Left cardiac atrium (tissue), 4 donors: ENCODE results near the gene GATC. TPM values are rescaled to one million over a fixed set of nuclear protein-coding genes. Genes with fewer than 3 reads are reported as not detected.
"Not testable (repeated sequence)": the region's sequence is repeated elsewhere in the genome, so short reads cannot be mapped to it uniquely, and the experiment has no call there.

ENCODE experiments used
- ATAC-seq, 2 donors: fragments of 200-7000 bp; cut with Tn5 transposase; one replicate each; pipeline ENCODE4 v1.9.1; 2020; ENCODE audit warnings: mild to moderate bottlenecking in 2 of 2, moderate library complexity in 2 of 2
- DNase-seq: peaks from one replicate; pipeline ENCODE4 v3.0.0-alpha.2; 2020
- intact Hi-C, 2 donors: fragments of 100-400 bp; cut with DNase I; formaldehyde crosslinking; loops; one replicate each; pipeline versions ENCODE4 v1.14.1 to v1.15.1; 2022 to 2023
- total RNA-seq, 2 donors: library from RNA; stranded (reverse); fragmentation: NEBNext Ultra II Directional; extraction: Animal tissue kit (Norgen Biotek cat#: 25700); gene quantifications; one replicate each; pipeline ENCODE4 v1.2.1, GENCODE V29; 2021
- donor health status: DM: no; HTN: yes; CAD: no.
- donor health status: DM: no; HTN: yes; CAD: no; lungs with severe emphysema.
- donor health status: DM: yes; HTN: yes; CAD: no.
- donor health status: Dilated cardiomyopathy.

Gene GATC
- total RNA-seq, 2 donors from 2014 or later = 14.8 to 19.1 TPM

GRCh38 chr12:120429368-120429767, 16.9 kb upstream of the GATC start:
- DNase-seq (no peak), ATAC-seq (no peak)
- intact Hi-C loops = no loop called here

GRCh38 chr12:120432772-120433525, 13.3 kb upstream of the GATC start:
- intact Hi-C loops = loop anchor here in 1 of 2 donors (5.0 kb wide), 1 partner anchor 76 kb away; no protein-coding TSS in a partner anchor
- DNase-seq (no peak), ATAC-seq (no peak)

DNA sequence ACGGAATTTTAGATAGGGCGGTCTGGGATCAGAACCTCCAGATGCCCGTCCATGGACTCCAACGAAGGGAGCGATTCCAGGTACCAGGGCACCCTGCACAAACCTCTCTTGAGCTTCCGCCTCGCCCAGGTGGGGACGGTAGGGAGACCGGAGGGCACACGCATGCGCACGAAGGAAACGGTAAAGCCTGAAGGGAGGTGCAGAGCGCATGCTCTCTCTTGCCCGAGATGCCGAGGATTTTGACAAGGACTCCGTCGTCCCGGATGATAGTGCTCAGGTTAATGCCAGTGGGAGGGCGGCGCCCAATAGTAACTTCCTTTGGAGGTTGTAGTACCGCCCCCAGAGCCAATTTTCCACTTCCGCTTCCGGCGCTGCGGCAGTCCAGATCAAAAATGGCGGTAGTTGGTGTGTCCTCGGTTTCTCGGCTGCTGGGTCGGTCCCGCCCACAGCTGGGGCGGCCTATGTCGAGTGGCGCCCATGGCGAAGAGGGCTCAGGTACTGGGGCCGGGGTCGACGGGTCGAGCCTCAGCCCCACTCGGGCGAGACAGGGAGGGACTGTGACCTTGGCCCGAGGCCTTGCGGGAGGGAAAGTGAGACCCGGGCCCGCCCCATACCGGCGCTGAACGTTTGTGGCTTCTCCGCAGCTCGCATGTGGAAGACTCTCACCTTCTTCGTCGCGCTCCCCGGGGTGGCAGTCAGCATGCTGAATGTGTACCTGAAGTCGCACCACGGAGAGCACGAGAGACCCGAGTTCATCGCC, 8.3 kb upstream of the GATC start, which contains the start of gene COX6A1:
Gene COX6A1 (plus strand): TSS at position 379 of the 760 bp plus-strand sequence. CDS start 14 bp downstream, at position 393.
- peak; percentile 99 for ATAC-seq
- DNase-seq = peak; percentile 97
- intact Hi-C loops = no loop called here

DNA sequence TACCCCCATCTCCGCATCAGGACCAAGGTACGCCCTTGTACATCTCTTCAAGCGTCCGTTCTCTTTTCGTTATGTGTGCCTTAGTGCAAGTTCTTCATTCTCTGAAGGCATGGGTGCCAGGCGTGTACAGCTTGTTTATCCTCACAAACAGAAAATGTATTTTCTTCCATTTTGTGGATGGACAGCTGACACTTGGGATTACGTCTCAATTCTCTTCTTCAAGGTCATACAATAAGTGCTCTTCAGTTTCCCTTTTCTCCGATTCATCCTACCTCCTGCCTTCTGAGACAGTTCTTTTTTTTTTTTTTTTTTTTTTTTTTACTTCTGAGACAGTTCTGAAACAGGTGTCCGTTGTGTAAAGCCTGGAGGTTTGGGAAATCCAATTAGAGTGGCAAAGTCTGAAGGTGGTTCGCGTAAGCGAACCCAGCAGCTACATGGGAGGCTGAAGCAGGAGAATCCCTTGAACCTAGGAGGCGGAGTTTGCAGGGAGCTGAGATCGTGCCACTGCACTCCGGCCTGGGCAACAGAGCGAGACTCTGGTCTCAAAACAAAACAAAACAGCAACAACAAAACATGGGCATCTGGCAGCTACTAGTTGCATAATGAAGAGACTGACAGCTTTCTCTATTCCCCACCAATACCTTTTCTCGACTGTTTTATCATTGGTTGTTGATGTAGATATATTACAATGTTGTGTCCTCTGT, 7.6 kb upstream of the GATC start:
- DNase-seq (no peak), ATAC-seq (peak in 1 of 2 donors; percentile 6)
- intact Hi-C loops = no loop called here

DNA sequence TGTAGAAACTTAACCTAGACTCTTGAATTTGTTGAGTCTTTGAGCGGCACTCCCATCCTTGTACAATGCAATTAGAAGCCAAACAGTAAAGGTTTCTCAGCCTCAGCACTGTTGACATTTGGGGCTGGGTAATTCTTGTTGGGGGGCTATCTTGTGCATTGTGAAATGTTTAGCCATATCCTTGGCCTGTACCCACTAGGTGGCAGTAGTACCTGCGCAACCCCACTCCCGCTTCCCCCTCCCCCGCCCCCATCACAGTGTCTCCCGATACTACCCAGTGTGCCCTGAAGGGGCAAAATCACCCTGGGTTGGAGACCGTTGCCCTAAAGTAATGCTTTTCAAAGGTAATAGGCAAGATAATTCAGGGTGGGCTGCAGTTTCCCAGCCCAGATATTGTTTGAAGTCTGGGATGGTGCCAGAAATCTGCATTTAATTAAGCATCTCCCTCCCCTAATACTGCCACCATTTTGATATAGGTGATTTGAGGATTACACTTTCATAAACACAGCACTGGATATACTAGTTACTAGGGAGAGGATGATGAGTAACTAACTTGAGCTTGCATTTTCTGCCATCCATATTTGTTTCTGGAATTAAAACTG, 6.5 kb upstream of the GATC start:
- intact Hi-C loops = no loop called here
- ATAC-seq (peak; percentile 16 to 41), DNase-seq (peak; percentile 41)

GRCh38 chr12:120444676-120445075, 1.6 kb upstream of the GATC start:
- no peak for ATAC-seq
- intact Hi-C loops = no loop called here
- no peak for DNase-seq

GRCh38 chr12:120446844-120447178, 567 bp downstream of the GATC start:
- intact Hi-C loops, DNase-seq: not testable (repeated sequence)
- peak in 1 of 2 donors; percentile 1 for ATAC-seq

DNA sequence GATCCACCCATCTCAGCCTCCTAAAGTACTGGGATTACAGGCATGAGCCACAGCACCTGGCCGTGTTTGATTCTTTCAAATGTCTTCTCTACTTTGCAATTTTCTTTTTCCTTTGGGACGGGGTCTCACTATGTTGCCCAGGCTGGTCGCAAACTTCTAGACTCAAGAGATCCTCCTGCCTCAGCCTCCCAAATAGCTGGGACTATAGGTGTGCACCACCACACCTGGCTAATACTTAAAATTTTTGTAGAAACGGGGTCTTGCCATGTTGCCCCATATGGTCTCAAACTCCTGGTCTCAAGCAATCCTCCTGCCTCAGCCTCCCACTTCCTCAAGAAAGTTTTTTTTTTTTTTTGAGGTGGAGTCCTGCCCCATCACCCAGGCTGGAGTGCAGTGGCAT, 1.7 kb downstream of the GATC start:
- intact Hi-C loops = no loop called here
- ATAC-seq (no peak), DNase-seq (no peak)

- intact Hi-C loops, ATAC-seq, DNase-seq: not testable (repeated sequence)
Measured at GRCh38 chr12:120452524-120452923, 6.3 kb downstream of the GATC start.

DNA sequence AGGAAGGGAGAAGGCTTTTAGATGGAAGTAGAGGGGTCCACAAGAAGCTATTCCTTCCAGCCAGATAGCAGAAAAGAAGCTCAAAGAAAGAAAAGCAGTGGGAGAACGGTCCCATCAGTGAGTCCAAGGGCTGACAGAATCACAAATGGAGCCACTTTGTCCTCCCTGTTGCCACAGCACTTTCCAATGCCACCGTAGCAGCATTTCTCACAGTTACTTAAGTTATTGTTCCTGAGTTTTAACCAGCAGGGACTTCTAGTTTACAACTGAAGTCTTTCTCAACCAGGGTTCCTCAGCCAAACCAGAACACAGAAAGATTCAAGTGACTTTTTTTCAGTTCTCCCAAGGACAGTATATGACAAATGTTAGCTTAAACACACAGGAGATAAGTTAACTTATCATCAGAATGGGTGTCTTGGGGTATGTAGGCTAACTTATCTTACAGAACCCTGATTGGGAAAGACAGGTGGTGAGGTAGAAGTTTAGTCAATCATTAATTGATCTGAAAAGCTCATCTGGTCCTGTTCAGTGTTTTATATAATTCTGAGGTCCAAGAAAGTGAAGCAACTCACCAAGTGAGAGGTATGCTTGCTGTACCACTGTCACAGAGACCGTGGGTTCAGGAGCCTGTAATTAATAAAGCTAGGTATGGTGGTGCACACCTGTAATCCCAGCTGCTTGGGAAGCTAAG, 7.0 kb downstream of the GATC start:
- intact Hi-C loops = no loop called here
- ATAC-seq = no peak

GRCh38 chr12:120453977-120454376, 7.7 kb downstream of the GATC start:
- ATAC-seq (peak in 1 of 2 donors; percentile 34), DNase-seq (no peak)
- intact Hi-C loops = no loop called here

More for the DNA sequence above, 7.0 kb downstream of the GATC start:
- DNase-seq = no peak

GRCh38 chr12:120455302-120455701, 9.1 kb downstream of the GATC start:
- ATAC-seq (no peak), DNase-seq (no peak)
- intact Hi-C loops = no loop called here

DNA sequence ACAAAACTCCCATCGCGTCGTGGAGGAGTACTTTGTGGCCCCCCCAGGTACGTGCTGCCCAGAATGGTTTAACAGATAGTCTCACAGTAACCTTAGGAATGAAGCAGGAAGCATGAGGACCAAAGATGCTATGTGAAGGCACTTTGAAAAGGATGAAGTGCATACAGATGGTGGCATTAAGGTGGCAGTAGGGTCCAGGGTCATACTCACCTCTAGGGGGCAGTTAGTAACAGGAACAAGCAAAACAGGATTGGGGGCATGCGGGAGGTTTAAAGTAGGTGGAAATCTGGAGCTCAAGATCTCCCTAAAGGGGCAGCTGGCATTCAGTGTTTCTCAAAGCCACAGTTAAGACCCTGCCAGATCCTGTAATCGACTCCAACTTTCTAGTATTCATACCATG, 10.9 kb downstream of the GATC start:
- ATAC-seq = no peak
- DNase-seq = no peak
- intact Hi-C loops = no loop called here

DNA sequence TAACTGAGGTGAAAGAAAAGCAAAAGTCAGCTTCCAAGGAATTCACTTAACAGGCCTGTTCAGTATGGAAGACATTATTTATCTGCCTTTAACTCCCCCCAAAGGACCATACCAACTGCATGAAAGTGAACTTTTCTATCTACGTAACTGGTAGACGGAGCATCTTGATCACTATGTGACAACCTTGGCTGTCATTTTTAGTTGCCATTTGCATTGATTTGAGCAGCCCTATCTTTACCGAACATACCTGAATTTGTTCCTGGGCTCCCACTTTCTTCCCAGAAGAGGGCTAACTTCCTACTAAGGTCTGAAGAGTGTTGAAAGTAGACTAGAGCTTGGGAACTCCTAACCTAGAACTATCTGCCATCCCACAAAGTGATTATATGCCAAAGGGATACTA, 13.9 kb downstream of the GATC start:
- ATAC-seq = no peak
- intact Hi-C loops = no loop called here
- DNase-seq = no peak

DNA sequence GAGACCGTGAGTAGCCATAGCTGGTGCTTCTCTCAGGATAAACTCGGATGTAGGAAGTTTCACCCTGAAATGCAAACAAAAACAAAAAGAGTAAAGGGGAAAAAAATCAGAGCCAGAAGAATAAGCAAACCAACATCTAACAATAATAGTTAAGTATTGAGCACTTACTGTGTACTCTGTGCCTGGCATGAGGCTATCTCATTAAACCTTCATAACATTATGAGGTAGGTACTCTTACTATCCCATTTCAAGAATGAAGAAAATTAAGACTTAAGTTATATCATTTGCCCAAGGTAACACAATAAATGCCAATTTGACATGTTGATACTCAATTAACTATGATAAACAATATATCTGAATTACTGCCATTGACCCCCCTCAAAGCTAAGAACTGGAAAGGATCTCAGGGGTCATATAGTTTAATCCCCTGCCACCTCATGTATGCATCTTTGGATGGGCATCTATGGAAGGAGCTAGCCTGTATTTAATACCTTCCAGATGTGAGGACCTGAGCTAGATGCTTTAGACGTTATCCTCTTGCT, 15.9 kb downstream of the GATC start:
- no peak for DNase-seq
- intact Hi-C loops = no loop called here
- ATAC-seq = no peak

- intact Hi-C loops = no loop called here
- no peak for DNase-seq
- no peak for ATAC-seq
Measured at GRCh38 chr12:120463712-120464111, 17.5 kb downstream of the GATC start.

DNA sequence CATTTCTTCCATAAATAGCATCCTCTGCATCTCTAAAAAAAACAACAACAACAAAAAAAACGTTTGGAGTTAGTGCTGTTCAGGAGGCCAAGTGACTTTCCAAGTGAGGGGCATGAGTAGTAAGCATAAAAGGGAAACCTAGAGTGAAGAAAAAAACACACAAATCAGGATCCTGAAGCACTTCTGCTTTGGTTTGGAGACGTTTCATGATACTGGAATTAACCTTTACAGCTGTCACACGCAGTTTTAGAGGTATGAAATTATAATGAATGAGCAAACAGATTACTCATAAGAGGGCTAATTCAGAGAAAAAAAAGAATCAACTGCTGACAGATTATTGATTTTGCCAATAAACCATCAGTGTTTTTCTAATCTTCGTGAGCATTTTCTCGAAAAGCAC, 19.5 kb downstream of the GATC start:
- no peak for DNase-seq
- intact Hi-C loops = no loop called here

GRCh38 chr12:120466560-120467315, 20.5 kb downstream of the GATC start:
- ATAC-seq (no peak), DNase-seq (no peak)
- intact Hi-C loops = no loop called here

More for the DNA sequence above, 19.5 kb downstream of the GATC start:
- ATAC-seq = no peak
